GM18861 (cell line): ENCODE measurements around the gene PSMD13.
"Not testable (repeated sequence)": the region's sequence is repeated elsewhere in the genome, so short reads cannot be mapped to it uniquely, and the experiment has no call there.

Experiments
- ATAC-seq: cut with Tn5 transposase; IDR thresholded peaks from one replicate; pipeline ENCODE4 v1.9.1; 2021; ENCODE audit not compliant: unreplicated experiment

Gene PSMD13

GRCh38 chr11:285894-286220, 49.1 kb downstream of the PSMD13 start:
- no peak for ATAC-seq

GRCh38 chr11:286977-287820, 50.4 kb downstream of the PSMD13 start:
- ATAC-seq = not testable (repeated sequence)

- ATAC-seq = no peak
Measured at GRCh38 chr11:287821-288477, 51.2 kb downstream of the PSMD13 start.

GRCh38 chr11:288478-289397, 52.0 kb downstream of the PSMD13 start, which contains the start of gene PGGHG:
PGGHG (plus strand) TSS chr11:289126; CDS start chr11:289817, 691 bp downstream.
- ATAC-seq = no peak

- ATAC-seq = no peak
Measured at GRCh38 chr11:289398-289711, 52.6 kb downstream of the PSMD13 start.

- no peak for ATAC-seq
Measured at GRCh38 chr11:289712-290620, 53.2 kb downstream of the PSMD13 start.

GRCh38 chr11:290621-291231, 54.0 kb downstream of the PSMD13 start:
- no peak for ATAC-seq

GRCh38 chr11:291281-292210, 54.8 kb downstream of the PSMD13 start:
- ATAC-seq = no peak

- ATAC-seq = no peak
Measured at GRCh38 chr11:292211-293121, 55.7 kb downstream of the PSMD13 start.

- no peak for ATAC-seq
Measured at GRCh38 chr11:293271-293851, 56.6 kb downstream of the PSMD13 start.

GRCh38 chr11:293852-294661, 57.3 kb downstream of the PSMD13 start:
- ATAC-seq = no peak

GRCh38 chr11:294780-295179, 58.0 kb downstream of the PSMD13 start:
- ATAC-seq = no peak

GRCh38 chr11:295351-296170, 58.8 kb downstream of the PSMD13 start:
- ATAC-seq = no peak

- ATAC-seq = no peak
Measured at GRCh38 chr11:296171-297050, 59.6 kb downstream of the PSMD13 start.

- ATAC-seq = no peak
Measured at GRCh38 chr11:297051-297585, 60.3 kb downstream of the PSMD13 start.
